ENCODE measurements around the gene MVP.

Gene MVP

DNA sequence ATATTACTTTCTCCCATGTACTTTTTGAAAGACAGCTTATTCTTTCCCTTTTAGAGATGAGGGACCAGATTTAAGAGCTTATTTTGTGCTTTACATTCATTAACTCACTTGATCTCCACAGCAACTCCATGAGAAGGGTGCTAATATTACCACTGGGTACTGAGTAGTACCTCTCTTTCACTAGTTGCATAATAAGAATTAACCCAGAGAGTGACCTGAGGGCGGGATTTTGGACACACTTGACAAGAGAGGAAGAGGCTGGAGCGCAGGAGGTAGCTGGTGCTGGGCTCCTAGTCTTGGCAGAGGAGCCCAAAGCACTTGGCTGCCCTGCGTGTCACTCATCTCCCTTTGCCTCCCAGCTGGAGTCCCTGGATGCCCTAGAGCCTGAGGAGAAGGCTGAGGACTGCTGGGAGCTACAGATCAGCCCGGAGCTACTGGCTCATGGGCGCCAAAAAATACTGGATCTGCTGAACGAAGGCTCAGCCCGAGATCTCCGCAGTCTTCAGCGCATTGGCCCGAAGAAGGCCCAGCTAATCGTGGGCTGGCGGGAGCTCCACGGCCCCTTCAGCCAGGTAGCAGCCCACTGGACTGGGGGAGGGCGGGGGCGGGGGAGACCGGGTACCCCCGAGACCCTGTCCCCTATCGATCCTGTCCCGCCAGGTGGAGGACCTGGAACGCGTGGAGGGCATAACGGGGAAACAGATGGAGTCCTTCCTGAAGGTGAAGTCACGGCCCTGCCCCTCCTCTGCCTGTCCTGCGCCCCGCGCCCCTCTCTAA, 15.6 kb upstream of the MVP start:
- DNase-seq (ENCODE audit: low spot score), result peak; percentile 53

DNA sequence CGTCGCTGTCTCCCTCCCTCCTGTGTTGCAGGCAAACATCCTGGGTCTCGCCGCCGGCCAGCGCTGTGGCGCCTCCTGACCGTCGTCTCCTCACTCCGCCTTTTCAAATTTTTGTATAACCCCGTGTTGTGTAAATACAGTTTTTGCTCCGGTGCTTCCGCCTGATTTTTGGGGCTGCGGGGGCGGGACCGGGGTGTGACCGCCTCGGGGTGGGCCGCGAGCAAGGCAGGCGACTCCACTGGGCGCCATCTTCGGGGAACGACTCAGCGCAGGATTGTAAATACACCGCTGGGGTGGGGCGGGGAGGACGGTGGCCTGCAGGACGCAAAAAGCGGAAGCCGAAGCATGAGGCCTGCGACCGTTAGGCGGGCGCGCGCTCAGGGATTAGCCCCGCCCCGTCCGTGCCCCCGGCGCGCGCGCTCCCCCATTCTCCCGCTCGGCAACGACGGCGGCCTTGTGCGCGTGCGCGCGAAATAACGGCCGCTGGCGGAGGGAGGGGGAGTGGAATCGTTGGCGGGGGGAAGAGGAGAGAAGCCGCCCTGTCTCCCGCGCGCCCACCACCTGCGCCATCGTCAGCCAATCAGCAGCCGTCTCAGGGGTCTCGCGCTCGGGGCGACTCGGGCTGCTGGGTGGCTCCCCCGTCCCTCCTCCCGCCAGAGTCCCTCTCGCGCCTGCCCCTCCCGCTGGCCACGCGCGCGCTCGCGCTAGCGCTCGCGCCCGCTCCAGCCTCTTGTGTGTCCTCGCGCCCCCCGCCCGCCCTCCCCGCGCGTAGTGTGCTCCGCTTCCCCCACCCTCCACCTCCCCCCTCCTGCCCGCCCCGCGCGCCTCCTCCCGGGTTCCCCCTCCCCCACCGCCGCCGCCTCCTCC, 14.8 kb upstream of the MVP start:
- DNase-seq (ENCODE audit: low spot score), result peak; percentile 96

DNA sequence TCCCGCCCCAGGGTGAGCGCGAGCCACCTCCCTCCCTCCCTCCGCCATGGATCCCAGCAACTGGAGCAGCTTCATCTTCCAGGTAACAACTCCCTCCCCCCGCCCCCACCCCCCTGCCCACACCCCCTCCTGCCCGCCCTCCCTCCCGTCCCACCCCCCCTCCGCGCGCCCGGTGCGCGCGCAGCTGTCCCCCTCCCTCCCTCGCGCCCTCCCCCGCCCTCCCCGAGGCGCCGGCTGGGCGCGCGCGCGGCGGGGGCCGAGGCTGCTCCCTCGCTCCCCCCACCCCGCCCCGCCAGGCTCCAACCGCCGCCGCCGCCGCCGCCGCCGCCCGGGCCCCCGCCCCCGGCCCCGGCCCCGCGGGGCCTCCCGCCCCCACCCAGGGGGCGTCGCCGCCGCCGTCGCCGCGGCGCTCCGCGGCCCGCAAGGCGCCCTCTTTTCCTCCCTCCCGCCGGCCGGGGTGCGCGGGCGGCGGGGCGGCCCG, 14.1 kb upstream of the MVP start, which contains the start of gene MAZ:
Gene MAZ, plus strand, starts transcription at position 431 of the 481 bp plus-strand sequence. CDS start 173 bp downstream, outside the sequence.
- peak; percentile 80 for DNase-seq (ENCODE audit: low spot score)

DNA sequence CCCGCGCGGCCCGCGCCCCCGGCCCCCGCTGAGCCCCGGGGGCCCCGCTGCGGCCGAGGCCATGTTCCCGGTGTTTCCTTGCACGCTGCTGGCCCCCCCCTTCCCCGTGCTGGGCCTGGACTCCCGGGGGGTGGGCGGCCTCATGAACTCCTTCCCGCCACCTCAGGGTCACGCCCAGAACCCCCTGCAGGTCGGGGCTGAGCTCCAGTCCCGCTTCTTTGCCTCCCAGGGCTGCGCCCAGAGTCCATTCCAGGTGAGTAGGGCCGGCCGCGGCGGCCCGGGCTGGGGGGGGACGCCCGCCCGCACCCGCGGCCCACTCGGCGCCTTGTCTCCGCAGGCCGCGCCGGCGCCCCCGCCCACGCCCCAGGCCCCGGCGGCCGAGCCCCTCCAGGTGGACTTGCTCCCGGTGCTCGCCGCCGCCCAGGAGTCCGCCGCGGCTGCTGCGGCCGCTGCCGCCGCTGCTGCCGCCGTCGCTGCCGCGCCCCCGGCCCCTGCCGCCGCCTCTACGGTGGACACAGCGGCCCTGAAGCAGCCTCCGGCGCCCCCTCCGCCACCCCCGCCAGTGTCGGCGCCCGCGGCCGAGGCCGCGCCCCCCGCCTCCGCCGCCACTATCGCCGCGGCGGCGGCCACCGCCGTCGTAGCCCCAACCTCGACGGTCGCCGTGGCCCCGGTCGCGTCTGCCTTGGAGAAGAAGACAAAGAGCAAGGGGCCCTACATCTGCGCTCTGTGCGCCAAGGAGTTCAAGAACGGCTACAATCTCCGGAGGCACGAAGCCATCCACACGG, 13.4 kb upstream of the MVP start:
- peak; percentile 53 for DNase-seq (ENCODE audit: low spot score)

DNA sequence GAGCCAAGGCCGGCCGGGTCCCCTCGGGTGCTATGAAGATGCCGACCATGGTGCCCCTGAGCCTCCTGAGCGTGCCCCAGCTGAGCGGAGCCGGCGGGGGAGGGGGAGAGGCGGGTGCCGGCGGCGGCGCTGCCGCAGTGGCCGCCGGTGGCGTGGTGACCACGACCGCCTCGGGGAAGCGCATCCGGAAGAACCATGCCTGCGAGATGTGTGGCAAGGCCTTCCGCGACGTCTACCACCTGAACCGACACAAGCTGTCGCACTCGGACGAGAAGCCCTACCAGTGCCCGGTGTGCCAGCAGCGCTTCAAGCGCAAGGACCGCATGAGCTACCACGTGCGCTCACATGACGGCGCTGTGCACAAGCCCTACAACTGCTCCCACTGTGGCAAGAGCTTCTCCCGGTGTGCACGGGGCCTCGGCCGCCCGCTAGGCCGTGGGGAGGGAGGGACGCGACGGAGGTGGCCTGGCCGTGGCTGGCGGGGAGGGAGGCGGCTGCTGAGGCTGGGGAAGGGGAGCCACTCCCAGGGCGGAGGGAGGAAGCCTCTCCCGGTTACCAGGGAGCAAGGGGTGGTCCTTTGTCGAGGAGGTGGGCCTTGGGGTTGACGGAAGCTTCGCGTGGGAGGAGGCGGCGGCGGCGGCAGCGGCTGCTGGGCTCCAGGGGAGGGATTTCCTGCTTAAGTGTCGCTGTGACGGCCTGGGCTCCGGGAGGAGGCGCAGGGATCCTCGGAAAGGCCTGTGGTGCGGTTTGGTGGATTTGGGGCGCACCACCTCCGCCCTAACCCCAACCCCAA, 12.6 kb upstream of the MVP start:
- peak; percentile 93 for DNase-seq (ENCODE audit: low spot score)

DNA sequence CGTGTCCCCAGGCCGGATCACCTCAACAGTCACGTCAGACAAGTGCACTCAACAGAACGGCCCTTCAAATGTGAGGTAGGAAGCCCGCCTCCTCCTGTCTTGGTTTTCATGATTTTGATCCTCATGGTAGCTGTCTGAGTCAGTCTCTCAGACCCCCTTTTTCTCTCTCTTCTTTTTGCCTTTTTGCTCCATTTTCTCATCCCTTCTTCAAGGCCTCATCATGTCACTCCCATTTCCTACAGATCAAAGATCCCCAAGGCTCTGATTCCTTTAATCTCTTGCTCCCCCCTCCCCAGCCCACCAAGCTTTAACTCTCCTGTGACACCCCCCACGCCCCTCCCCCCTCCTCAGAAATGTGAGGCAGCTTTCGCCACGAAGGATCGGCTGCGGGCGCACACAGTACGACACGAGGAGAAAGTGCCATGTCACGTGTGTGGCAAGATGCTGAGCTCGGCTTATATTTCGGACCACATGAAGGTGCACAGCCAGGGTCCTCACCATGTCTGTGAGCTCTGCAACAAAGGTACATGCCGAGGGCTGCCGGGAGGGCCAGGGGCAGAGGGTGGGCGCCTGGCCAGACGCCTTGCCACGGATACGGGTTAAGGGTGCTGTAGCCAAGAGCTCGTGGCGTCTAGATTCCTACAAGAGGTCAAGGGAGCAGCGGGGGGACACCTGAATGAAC, 11.9 kb upstream of the MVP start:
- DNase-seq (ENCODE audit: low spot score), result no peak

DNA sequence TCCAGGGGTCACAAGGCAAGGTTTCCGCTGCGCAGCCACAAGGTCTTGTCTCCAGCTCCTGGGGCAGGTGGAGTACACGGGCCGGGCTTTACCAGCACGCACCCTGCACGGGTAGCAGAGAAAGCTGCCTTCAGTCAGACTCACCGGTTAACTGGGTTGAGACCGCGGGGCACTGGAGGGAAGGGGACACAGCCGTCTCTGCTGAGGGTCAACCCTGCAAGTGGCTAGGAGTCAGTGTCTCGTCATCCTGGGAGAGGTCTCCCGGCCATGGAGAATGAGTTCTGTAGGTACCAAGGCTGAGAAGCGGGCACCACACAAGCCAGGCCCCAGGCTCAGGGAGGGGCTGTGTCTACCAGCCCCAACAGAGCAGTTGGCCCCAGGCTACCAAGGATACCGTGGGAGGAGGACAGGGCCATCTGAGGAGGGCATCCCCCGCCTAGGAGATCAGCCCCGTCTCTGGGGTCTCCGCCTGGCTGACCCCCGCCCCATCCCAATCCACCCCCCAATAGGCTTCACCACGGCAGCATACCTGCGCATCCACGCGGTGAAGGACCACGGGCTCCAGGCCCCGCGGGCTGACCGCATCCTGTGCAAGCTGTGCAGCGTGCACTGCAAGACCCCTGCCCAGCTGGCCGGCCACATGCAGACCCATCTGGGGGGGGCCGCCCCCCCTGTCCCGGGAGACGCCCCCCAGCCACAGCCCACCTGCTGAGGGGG, 11.1 kb upstream of the MVP start:
- no peak for DNase-seq (ENCODE audit: low spot score)

DNA sequence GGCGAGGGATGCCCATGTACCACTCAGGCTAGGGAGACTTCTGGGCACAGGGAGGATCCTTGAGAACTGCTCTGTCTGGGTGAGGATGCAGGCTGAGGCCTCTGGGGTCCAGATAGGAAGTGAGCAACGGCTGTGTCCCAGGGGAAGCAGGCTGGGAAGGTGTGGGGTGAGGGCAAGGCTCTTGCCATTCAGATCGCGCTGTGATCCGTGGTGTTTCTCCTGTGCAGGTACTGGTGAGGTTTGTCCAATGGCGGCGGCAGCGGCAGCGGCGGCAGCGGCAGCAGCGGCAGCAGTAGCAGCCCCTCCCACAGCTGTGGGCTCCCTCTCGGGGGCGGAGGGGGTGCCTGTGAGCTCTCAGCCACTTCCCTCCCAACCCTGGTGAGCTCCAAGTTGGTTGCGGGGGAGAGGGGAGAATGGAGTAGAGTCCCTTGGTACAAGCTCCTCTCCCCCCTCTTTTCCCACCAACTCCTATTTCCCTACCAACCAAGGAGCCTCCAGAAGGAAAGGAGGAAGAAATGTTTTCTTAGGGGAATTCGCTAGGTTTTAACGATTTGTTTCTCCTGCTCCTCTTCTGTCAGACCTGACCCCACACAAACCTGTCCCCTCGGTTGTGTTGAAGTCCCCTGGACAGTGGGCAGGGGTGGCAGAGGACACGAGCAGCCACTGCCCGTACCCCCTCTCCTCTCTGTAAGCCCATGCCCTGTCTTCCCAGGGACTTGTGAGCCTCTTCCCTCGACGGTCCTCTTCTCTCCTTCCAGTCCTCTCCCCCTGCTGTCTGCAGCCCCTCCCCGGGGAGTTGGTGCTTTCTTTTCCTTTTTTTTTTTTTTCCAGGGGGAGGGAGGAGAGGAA, 10.2 kb upstream of the MVP start:
- DNase-seq (ENCODE audit: low spot score), result no peak

DNA sequence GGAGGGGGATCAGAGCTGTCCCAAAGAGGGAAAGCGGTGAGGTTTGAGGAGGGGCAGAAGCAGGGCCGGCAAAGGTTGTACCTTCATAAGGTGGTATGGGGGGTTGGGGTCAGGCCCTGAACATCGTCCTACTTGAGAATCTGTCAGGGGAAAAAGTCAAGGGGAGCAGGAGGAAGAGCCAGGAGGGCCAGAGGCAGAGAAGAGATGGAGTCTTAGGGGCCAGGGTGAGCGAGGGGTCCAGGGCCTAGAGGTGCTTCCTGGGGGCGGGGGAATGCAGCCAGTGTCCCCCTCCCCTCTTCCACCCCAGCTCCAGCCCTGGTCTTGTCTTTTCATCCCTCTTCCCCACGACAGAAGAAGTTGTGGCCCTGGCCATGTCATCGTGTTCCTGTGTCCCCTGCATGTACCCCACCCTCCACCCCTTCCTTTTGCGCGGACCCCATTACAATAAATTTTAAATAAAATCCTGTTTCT, 9.5 kb upstream of the MVP start:
- no peak for DNase-seq (ENCODE audit: low spot score)

DNA sequence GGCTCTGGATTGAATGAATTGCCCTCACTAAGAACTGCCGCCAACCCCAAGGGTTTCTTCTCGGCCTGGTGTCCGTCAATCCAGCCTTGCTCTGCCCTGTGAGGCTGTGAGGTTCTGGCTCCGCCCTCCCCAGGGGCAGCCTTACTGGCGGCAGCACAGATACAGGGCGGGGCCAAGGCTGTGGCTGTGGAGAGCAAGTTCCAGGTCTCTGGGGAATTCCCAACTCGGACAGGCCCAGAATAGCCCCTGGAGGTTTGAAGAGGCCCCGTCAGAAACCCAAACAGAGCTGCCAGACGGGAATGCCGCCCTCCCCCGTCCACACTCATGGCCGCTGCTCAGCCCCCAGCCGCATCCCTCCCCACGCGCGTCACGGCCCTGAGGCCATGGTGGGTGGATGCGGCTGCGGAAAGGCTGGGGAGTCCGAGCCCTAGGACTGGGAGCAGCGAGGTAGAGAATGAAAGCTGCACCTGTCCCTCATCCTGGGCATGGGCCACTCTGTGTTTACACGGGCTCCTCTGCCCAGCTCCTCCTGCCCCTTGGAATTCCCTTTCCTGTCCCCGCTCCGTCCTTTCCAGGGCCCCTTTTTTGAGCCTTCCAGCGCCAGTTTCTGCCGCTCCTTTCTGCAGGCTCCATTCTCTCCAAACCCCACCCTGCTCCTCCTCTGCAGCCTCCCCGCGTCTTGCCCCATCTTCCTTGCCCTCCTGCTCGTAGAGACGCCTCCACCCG, 8.9 kb upstream of the MVP start:
- peak; percentile 88 for DNase-seq (ENCODE audit: low spot score)

DNA sequence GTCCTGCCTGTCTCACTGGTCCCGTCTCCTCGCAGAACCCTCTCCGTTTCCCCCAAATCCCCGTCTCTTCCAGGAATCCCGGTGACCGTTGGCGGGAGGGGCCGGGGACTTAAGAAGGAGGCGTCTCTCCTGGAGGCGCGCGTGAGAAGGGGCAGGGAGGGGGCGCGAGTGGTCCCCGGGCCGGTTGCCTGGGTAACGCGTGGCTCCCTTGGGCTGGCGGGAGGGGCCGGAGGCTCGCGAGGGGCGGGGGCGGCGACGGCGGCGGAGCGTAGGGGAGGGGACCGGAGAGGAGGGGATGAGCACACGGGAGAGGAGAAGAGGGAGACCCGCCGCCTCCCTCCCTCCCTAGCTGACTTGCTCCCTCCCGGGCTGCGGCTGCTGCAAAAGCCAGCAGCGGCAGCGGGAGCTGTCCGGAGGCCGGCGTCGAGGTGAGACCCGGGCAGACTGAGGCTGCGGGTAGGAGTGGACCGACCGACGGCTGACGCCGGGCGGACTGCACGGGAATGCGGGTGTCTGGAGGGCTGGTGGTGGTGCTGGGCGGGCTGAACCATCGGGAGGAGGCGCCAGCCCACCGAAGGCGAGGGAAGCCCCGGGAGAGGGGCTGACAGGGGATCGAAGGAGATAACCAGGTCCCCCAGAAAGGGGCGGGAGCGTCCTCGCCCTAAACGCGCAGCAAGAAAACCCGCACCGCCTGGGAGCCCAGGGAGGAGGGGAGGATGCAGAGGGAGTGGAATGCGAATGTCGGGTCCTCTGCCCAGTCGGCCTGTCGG, 8.2 kb upstream of the MVP start, which contains the start of gene PRRT2:
Gene PRRT2, plus strand, starts transcription at position 298 of the 770 bp plus-strand sequence. CDS start 862 bp downstream, outside the sequence.
- DNase-seq (ENCODE audit: low spot score), result peak; percentile 28

DNA sequence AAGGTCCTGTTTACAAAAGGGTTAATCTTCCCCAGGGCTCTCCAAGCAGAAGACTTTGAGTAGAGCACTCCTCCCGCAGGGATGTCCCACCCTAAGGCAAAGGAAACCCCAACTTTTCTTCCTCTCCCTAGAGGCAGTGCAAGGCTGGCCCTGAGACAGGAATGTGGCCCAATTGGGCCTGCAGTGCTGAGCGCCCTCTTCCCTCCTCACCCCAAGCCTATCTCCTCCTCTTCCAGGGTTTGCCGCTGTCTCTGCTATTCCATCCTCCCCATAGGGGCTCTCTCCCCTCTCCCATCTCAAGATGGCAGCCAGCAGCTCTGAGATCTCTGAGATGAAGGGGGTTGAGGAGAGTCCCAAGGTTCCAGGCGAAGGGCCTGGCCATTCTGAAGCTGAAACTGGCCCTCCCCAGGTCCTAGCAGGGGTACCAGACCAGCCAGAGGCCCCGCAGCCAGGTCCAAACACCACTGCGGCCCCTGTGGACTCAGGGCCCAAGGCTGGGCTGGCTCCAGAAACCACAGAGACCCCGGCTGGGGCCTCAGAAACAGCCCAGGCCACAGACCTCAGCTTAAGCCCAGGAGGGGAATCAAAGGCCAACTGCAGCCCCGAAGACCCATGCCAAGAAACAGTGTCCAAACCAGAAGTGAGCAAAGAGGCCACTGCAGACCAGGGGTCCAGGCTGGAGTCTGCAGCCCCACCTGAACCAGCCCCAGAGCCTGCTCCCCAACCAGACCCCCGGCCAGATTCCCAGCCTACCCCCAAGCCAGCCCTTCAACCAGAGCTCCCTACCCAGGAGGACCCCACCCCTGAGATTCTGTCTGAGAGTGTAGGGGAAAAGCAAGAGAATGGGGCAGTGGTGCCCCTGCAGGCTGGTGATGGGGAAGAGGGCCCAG, 7.3 kb upstream of the MVP start:
- no peak for DNase-seq (ENCODE audit: low spot score)

DNA sequence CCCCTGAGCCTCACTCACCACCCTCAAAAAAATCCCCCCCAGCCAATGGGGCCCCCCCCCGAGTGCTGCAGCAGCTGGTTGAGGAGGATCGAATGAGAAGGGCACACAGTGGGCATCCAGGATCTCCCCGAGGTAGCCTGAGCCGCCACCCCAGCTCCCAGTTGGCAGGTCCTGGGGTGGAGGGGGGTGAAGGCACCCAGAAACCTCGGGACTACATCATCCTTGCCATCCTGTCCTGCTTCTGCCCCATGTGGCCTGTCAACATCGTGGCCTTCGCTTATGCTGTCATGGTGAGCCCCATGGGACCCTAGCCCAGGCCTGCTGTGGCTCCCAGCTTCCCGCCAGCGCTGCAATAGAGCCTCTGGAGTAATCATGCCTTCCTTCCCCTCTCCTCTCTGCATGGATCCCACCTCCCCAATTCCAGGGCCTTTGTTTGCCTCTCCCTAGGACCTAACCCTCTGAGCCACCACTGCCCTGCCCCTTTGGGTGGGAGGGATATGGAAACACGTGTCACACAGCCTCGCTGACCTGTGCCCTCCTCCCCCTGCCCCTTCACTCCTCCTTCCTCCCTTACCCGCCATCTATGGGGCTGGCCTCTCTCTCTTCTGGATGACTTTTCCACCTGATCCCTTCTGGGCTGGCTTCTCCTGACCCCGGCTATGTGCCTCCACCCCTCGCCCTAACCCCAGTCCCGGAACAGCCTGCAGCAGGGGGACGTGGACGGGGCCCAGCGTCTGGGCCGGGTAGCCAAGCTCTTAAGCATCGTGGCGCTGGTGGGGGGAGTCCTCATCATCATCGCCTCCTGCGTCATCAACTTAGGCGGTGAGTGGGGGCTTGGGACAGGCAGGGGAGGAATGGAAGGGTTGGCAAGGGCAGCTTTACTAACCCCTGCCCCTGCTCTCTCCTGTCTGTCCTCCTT, 6.4 kb upstream of the MVP start:
- no peak for DNase-seq (ENCODE audit: low spot score)

DNA sequence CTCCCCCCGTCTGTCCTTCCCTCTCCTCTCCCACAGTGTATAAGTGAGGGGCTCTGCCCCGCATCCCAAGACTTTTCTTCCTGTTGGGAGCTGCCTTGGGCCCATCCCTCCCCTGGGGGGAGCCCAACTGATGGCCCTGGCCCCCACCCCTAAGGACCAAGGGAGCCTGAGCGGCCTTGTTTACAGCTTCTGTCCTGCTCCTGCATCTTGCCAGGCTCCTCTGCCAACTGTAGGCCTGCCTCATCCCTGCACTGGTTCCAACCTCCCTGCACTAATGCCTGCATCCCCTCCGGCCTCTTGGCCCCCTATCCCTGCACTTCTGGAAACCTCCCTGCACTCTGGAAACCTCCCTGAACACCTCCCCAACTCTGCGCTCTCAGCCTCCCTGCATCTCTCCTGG, 5.7 kb upstream of the MVP start:
- no peak for DNase-seq (ENCODE audit: low spot score)

DNA sequence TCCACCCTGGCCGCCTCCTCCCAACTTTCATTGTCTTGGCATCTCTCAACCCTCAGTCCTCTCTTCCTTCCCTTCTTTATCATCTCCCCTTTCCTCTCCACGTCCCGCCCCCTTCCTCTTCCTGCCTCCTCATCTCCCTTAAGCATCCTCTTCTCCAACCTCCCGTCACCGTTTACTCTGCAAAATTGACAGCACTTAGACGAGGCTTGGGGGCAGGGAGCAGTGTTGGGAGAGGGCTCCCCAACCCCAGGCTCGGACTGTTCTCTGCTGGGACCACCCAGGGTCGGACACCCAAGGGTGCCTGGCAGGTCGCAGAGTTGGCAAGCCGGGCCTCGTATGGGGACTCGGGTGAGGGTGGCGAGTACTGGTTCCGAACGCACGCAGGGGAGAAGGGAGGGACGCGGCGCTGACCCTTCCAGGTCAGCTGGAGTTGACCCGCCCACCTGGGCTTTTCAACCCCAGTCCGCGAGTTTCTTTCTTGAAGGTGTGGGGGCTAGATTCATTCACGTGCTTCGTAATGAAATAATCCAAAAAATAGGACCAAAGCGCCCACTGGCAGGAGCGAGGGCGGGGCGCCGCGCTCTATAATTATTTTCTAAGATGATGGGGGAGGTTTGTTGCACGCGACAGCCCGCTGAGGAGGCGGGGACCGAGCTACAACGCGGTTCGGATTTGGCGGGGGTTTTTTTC, 5.1 kb upstream of the MVP start:
- DNase-seq (ENCODE audit: low spot score), result no peak

All from hematopoietic multipotent progenitor cell treated with erythropoietin and hydrocortisone succinate and interleukin-3 and kit ligand, for 17 days (in vitro differentiated cells).